ENCODE measurements around the gene TIMP3.

DNA sequence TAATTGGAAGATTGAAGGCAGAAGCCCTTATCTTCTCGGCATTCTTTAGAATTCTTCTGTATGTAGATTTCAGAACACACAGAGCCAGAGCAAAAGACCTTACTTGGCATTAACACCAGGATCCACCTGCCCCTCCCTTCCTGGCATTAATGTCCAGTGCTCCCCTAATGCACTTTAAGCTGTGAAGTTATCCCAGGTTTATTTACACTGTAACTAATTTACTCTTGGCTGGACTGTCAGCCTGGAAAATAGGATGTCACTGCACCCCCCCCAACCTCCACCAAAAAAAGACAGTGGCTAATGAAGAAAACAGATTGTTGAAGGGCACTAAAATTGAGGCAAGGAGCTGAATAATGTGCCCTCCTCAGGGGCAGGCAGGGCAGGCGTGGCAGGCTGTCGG lies 30.1 kb downstream of the TIMP3 start:
- TF ChIP-seq CTCF (IDR thresholded peaks at IDR 0.05) = no peak
- TF ChIP-seq POLR2A (IDR thresholded peaks at IDR 0.05) = no peak

Data from body of pancreas (tissue), 4 donors.